Activated T-cell treated with anti-CD3 and anti-CD28 coated beads, Interleukin-2, amount 50 U/mL, for 1 hour (primary cell): ENCODE data around the gene CNTN4.

Experiments used
- DNase-seq: peaks from one replicate; pipeline ENCODE4 v3.0.0-alpha.2; 2020

CNTN4 gene

GRCh38 chr3:2153547-2153946 is 54.9 kb downstream of the CNTN4 start:
- no peak for DNase-seq

- DNase-seq = no peak
Measured at GRCh38 chr3:2154621-2155020, 56.0 kb downstream of the CNTN4 start.

GRCh38 chr3:2156244-2156847 is 57.7 kb downstream of the CNTN4 start:
- DNase-seq = no peak

GRCh38 chr3:2158828-2159227 is 60.2 kb downstream of the CNTN4 start:
- DNase-seq = no peak

- DNase-seq = no peak
Measured at GRCh38 chr3:2166552-2166951, 67.9 kb downstream of the CNTN4 start.

- DNase-seq = no peak
Measured at GRCh38 chr3:2172561-2173171, 74.0 kb downstream of the CNTN4 start.

GRCh38 chr3:2180634-2181033 is 82.0 kb downstream of the CNTN4 start:
- DNase-seq = no peak

- no peak for DNase-seq
Measured at GRCh38 chr3:2198776-2199279, 100.2 kb downstream of the CNTN4 start.

GRCh38 chr3:2204054-2204453 is 105.4 kb downstream of the CNTN4 start:
- DNase-seq = no peak

- no peak for DNase-seq
Measured at GRCh38 chr3:2205692-2206091, 107.0 kb downstream of the CNTN4 start.

GRCh38 chr3:2206536-2206935 is 107.9 kb downstream of the CNTN4 start:
- DNase-seq = no peak

- no peak for DNase-seq
Measured at GRCh38 chr3:2211568-2211967, 112.9 kb downstream of the CNTN4 start.

GRCh38 chr3:2212206-2212605 is 113.5 kb downstream of the CNTN4 start:
- DNase-seq = no peak

GRCh38 chr3:2218375-2218774 is 119.7 kb downstream of the CNTN4 start:
- DNase-seq = no peak

GRCh38 chr3:2218816-2219215 is 120.2 kb downstream of the CNTN4 start:
- DNase-seq = no peak

- no peak for DNase-seq
Measured at GRCh38 chr3:2236203-2236602, 137.5 kb downstream of the CNTN4 start.

GRCh38 chr3:2244137-2244536 is 145.5 kb downstream of the CNTN4 start:
- DNase-seq = no peak

GRCh38 chr3:2246873-2247648 is 148.4 kb downstream of the CNTN4 start:
- no peak for DNase-seq

- DNase-seq = no peak
Measured at GRCh38 chr3:2247831-2248230, 149.2 kb downstream of the CNTN4 start.

GRCh38 chr3:2250783-2251182 is 152.1 kb downstream of the CNTN4 start:
- no peak for DNase-seq

GRCh38 chr3:2261747-2262146 is 163.1 kb downstream of the CNTN4 start:
- DNase-seq = no peak

- DNase-seq = no peak
Measured at GRCh38 chr3:2262204-2262603, 163.5 kb downstream of the CNTN4 start.

- no peak for DNase-seq
Measured at GRCh38 chr3:2266606-2267005, 167.9 kb downstream of the CNTN4 start.

GRCh38 chr3:2268779-2269178 is 170.1 kb downstream of the CNTN4 start:
- DNase-seq = no peak
